IPS-NIHi7 (cell line): ENCODE results near the gene MAGI2.

Experiments
- DNase-seq: peaks from one replicate; pipeline ENCODE4 v3.0.0; 2012; ENCODE audit warnings: mixed read lengths; ENCODE audit errors: extremely low spot score

The MAGI2 gene

GRCh38 chr7:78090616-78091015 lies 1362.9 kb downstream of the MAGI2 start:
- DNase-seq = no peak

DNA sequence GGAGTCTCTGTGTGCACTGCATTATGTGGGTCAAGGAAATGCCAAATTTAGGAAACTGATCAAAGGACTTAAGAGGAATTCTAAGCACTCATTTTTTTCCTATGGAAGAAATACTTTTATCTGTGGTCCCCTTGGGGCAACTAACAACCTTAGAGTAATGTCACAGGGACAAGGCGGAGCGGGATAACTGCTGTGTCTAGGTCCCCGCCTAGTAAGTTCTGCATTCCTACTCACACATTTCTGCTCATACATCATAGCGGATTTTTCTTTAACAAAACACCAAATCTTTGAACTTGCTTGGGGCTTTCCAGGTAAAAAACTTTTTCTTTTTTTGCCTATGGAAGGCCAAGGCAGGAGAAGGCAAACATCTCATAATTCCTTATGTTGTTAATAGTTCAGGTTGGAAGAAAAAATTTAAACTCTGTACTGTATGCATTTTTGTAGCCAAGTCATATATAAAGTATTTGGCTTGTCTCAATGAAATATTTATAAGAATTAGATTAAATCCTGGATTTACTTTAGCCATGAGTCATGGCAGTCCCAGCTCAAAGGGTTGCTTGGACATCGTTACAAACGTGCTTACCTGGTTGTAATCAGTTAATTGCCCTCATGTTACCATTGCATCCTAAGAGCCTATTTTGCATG lies 1369.9 kb downstream of the MAGI2 start:
- DNase-seq = no peak

GRCh38 chr7:78082556-78082955 lies 1370.9 kb downstream of the MAGI2 start:
- no peak for DNase-seq

GRCh38 chr7:78081888-78082287 lies 1371.6 kb downstream of the MAGI2 start:
- DNase-seq = peak; percentile 32

GRCh38 chr7:78081344-78081743 lies 1372.1 kb downstream of the MAGI2 start:
- DNase-seq = no peak

DNA sequence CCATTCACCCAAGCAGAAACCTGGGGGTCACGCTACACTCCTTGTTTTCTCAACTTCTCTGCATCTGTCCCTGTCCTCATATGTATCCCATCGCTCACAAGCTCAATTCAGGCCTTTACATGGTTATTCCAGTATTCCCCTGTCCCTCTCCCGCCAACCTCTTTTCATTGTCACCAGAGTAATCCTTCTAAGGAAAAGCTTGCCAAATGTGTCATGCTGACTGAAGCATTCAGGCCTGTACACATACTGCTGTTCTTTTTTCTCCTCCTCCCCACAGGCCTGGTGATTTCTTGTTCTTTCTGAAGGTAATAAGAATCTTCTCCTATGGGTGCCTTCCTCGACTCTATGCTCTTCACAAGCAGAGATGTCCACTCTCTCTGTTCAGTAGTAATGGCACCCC lies 1372.7 kb downstream of the MAGI2 start:
- DNase-seq = no peak

DNA sequence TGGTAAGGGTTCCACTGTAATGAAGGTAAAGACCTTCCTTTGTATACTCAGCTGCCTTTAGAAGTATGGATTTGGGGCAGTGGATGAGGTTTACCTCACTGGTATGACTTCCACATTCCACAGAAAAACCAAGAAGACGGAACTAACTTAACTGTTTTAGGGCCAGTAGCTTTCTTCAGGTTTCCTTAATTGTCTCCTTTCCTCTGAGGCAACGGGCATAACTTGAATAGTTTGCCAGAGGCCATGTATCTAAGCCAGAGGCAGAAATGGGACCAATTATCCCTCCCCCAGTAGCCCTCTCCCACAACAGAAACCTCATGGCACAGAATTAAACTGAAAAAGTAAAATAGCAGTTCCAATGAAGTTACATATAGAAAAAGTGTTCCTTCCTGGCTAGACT lies 1373.2 kb downstream of the MAGI2 start:
- DNase-seq = no peak

DNA sequence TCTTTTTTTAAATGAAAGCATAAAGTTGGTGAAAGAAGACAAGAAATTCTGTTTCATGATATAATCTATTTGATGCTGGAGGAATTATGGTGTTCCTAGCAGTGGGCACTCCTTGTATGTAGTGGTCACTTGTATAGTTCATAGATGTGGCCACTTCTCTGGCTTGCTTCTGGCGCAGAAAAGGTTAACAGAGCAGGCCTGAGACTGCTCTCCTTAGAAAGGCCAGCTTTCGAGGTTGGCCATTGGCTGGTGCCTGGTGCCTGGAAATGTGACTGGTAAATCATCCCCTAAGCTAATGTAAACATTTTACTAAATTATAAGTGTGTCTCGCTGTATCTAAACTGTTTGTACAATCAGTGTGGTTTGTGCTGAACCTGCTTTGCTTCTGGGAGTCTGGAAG lies 1378.8 kb downstream of the MAGI2 start:
- no peak for DNase-seq

DNA sequence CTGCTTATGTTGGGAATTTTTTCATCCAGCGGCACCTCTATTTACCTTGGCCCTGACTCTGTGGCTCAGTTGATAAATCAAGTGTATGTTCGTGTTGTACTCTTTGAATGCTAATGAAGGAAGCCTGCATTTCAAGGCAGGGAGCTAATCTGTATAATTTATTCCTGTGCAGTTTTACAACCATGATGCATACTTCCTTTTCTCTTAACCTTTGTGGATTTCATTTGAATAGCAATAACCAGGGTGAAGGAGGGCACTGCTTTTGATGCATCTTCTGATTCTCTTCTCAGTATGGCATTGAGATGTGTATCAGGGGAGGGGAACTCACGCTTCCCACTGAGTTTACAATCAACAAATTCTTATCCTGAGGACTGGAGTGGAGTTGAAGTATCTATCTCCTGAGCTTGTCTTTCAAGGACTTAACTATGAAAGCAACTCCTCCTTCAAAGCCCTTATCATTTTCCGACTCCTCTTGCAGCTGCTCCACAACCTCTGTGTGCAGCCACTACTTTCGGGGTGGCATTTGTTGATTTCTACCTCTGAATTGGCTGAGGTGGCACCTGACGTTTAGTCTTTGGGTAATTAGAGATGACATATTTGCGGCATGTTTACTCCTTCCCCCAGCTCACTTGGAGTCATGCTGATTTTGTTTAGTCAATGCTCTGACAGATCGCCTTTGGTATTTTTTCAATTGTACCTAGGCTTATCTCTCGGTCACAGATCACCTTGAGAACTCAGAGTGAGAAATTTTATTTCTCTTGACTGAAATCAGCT lies 1379.7 kb downstream of the MAGI2 start:
- no peak for DNase-seq

DNA sequence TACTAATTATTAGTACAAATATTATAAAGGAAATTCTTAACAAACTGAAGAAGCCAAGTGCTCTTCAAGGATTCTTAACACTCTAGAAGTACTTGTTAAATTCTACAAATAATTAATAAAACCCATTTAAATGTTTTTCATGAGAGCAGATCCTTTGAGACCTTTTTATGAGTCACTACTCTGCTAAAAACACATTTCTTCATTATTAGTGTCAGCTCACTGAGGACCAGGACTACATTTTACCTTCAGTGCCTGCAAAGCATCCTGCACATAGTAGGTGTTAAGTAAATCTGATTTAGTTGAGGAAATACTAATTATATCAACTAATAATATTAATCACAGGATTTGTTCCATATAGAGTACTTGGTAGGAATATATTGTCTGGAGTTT lies 1381.3 kb downstream of the MAGI2 start:
- no peak for DNase-seq

GRCh38 chr7:78071491-78072200 lies 1381.8 kb downstream of the MAGI2 start:
- no peak for DNase-seq

DNA sequence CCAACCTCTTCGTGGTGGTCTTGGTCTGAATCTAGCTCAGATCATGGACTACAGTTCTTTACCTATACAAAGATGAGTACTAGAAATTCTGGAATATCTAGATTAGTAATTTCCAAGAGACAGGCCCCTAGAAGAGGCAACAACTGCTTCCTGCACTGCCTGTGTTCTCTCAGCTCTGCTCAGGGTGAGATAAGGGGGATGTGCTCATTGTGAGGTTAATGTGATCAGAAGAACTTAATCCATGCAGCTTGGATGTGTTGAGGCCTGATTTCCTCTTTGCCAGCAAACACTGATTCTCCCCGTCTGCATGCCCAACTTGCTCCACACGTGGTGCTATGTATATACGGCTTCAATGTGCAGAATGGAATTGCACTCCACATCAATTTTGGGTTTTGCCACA lies 1386.9 kb downstream of the MAGI2 start:
- DNase-seq = no peak

DNA sequence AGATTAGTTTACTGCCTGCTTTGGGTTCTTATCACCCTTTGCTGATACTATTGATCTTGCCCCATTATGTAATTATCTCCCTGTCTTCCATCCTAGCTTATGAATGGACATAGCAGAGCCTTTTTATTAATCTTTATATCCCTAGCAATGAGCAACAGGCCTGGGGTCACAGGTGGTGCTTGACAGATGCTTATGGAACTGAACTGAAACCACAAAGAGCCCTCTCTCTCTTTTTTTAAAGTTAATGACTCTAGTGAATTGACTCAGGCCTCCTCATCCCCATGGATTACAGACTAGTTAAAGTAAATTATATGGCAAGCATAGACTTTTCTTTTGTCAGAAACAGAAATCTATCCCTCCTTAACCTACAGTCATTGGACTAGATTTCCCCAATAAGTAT lies 1389.7 kb downstream of the MAGI2 start:
- DNase-seq = no peak

- DNase-seq = no peak
Measured at GRCh38 chr7:78062214-78062613, 1391.3 kb downstream of the MAGI2 start.

- no peak for DNase-seq
Measured at GRCh38 chr7:78057571-78057970, 1395.9 kb downstream of the MAGI2 start.

- DNase-seq = no peak
Measured at GRCh38 chr7:78055599-78055998, 1397.9 kb downstream of the MAGI2 start.

GRCh38 chr7:78055001-78055573 lies 1398.4 kb downstream of the MAGI2 start:
- no peak for DNase-seq

GRCh38 chr7:78052112-78052511 lies 1401.4 kb downstream of the MAGI2 start:
- peak; percentile 75 for DNase-seq

DNA sequence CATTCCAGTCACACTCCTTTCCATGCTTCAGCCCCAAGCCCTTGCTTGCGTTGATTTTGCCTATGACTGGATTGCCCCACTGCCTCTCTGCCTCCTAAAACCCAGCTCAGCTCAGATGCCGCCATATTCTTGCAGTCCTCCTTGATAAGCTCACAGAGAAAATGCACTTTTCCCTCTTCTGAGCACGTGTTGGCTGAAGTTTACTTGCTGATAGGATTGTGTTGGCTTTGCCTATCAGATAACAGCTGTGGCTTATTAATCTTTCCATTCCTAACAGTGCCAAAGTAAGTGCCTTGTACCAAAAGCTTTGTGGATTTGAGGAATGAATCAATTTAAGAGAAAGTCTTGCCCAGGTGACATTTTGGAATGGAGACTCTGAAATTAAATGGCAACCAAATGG lies 1405.7 kb downstream of the MAGI2 start:
- no peak for DNase-seq

- no peak for DNase-seq
Measured at GRCh38 chr7:78043159-78043558, 1410.3 kb downstream of the MAGI2 start.

GRCh38 chr7:78041423-78041822 lies 1412.0 kb downstream of the MAGI2 start:
- no peak for DNase-seq
